Glutamatergic neuron (in vitro differentiated cells): ENCODE data around the gene EVC2. TPM values are rescaled to one million over a fixed set of nuclear protein-coding genes. Genes with fewer than 3 reads are reported as not detected.

Source experiments
- DNase-seq: peaks from one replicate; pipeline ENCODE4 v3.0.0; 2022
- H3K27ac Mint-ChIP-seq: one replicate; pipeline ENCODE4 v1.8.0; 2020; ENCODE audit warnings: mild to moderate bottlenecking, mixed read lengths, inconsistent platforms; ENCODE audit not compliant: unreplicated experiment
- H3K27me3 Mint-ChIP-seq: one replicate; pipeline ENCODE4 v1.8.0; 2020; ENCODE audit warnings: mild to moderate bottlenecking, moderate library complexity, mixed read lengths, inconsistent platforms; ENCODE audit not compliant: unreplicated experiment
- H3K36me3 Mint-ChIP-seq: one replicate; pipeline ENCODE4 v1.8.0; 2020; ENCODE audit warnings: mild to moderate bottlenecking, mixed read lengths, inconsistent platforms; ENCODE audit not compliant: unreplicated experiment
- H3K4me1 Mint-ChIP-seq: one replicate; pipeline ENCODE4 v1.8.0; 2020; ENCODE audit warnings: mild to moderate bottlenecking, low read depth, mixed read lengths, inconsistent platforms; ENCODE audit not compliant: unreplicated experiment
- H3K4me3 Mint-ChIP-seq: one replicate; pipeline ENCODE4 v1.8.0; 2020; ENCODE audit warnings: mild to moderate bottlenecking, mixed read lengths, inconsistent platforms; ENCODE audit not compliant: unreplicated experiment
- H3K9me3 Mint-ChIP-seq: one replicate; pipeline ENCODE4 v1.8.0; 2020; ENCODE audit warnings: mild to moderate bottlenecking, moderate library complexity, mixed read lengths, inconsistent platforms; ENCODE audit not compliant: unreplicated experiment
- CTCF ChIP-seq: fragments of 200-600 bp; sonication (generic); IDR thresholded peaks from one replicate; pipeline ENCODE4 v1.5.0; 2021; ENCODE audit not compliant: partially characterized antibody, unreplicated experiment
- total RNA-seq: library from RNA; stranded (reverse); fragmentation: NEBNext Ultra II Directional; extraction: Animal tissue kit (Norgen Biotek cat#: 25700); gene quantifications from one replicate; pipeline ENCODE4 v1.2.1, GENCODE V29; 2021; ENCODE audit not compliant: unreplicated experiment

The EVC2 gene
- total RNA-seq, 1 donor from 2014 or later, result 2.3 TPM

GRCh38 chr4:5746250-5746649 is 37.9 kb upstream of the EVC2 start:
- peaks cover 8% of the 10 kb centered on the region for H3K27me3 Mint-ChIP-seq
- peaks cover 4% of the 10 kb centered on the region for H3K36me3 Mint-ChIP-seq
- no peak overlapping the region for H3K27ac Mint-ChIP-seq
- peaks cover 23% of the 10 kb centered on the region for H3K4me1 Mint-ChIP-seq
- H3K4me3 Mint-ChIP-seq, result no peak overlapping the region
- no peak for DNase-seq
- TF ChIP-seq CTCF, result no peak
- H3K9me3 Mint-ChIP-seq, result peaks cover 6% of the 10 kb centered on the region

DNA sequence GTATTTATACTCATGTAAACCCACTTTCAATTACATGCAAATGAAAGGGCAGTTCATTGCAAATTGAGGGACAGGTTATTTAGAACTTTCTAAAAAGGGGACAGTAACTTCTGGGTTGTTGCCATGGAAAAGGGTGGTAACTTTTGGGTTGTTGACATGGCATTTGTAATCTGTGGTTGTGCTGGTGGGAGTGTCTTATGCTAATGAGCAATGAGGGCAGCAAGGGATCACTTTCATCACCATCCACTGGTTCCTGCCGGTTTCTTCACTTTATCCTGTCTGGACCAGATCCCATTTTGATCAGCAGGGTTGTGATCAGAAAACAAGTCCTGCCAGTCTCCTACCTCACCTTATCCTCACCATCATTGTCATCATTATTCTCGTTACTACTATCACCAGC is 34.6 kb upstream of the EVC2 start:
- no peak overlapping the region for H3K27ac Mint-ChIP-seq
- peaks cover 12% of the 10 kb centered on the region for H3K4me1 Mint-ChIP-seq
- peaks cover 3% of the 10 kb centered on the region for H3K27me3 Mint-ChIP-seq
- H3K36me3 Mint-ChIP-seq, result peaks cover 6% of the 10 kb centered on the region
- peaks cover 3% of the 10 kb centered on the region for H3K9me3 Mint-ChIP-seq
- DNase-seq, result no peak
- no peak overlapping the region for H3K4me3 Mint-ChIP-seq
- TF ChIP-seq CTCF, result no peak

DNA sequence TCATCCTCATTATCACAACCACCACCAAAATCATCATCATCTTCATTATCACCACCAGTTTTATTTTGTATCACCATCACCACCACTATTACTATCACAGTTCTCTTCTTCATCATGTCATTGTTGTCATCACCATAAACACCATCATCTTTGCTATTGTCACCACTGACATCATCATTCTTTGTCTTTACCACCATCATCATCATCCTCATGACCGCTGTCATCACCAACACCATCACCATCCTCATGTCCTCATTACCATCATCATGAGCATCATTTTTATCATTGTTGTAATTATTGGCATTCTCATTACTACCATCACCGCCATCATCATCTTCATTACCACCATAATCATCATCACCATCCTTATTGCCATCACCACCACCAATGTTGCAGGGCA is 34.0 kb upstream of the EVC2 start:
- Mint-ChIP-seq H3K36me3 (peaks cover 10% of the 10 kb centered on the region), H3K4me1 (peaks cover 6% of the 10 kb centered on the region), H3K4me3 (no peak overlapping the region), H3K27me3 (peaks cover 3% of the 10 kb centered on the region), H3K9me3 (peaks cover 3% of the 10 kb centered on the region), H3K27ac (no peak overlapping the region)
- no peak for TF ChIP-seq CTCF
- DNase-seq, result no peak

GRCh38 chr4:5738061-5738460 is 29.7 kb upstream of the EVC2 start:
- Mint-ChIP-seq H3K27ac (no peak overlapping the region), H3K27me3 (peaks cover 1% of the 10 kb centered on the region), H3K4me3 (no peak overlapping the region), H3K9me3 (no peaks in the 10 kb centered on the region), H3K4me1 (no peaks in the 10 kb centered on the region), H3K36me3 (peaks cover 6% of the 10 kb centered on the region)
- DNase-seq, result no peak
- TF ChIP-seq CTCF, result no peak

DNA sequence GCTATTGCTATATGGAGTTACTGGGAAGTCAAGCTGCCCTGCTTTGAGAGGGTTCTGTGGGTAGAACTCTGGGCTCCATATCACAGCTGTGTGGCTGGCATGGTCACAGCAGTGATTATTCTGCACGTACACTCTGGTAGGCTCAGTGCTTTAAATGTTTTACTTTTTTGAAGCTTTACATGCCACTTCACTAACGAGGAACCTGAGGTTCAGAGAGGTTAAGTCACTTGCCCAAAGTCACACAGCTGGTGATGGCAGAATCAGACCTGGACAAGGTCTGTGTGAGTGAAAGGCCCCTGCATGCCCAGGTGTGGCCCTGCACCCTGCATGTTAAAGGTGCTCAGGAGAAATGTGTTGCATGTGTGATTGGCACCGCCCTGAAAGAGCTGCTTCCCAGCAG is 27.1 kb upstream of the EVC2 start:
- Mint-ChIP-seq H3K36me3 (peaks cover 6% of the 10 kb centered on the region), H3K4me1 (no peaks in the 10 kb centered on the region), H3K27me3 (peaks cover 1% of the 10 kb centered on the region), H3K4me3 (no peak overlapping the region), H3K27ac (no peak overlapping the region), H3K9me3 (no peaks in the 10 kb centered on the region)
- TF ChIP-seq CTCF, result no peak
- no peak for DNase-seq
